Adrenal gland (tissue), 5 donors: ENCODE data around the gene PLCH2.

Source experiments
- CTCF ChIP-seq, 6 experiments: fragments of 450-650 bp in 4 of 6; fragments of 200-600 bp in 2 of 6; sonication (generic) in 1 of 6; IDR thresholded peaks; 1 replicate in 5 of 6; 2 replicates in 1 of 6; pipeline versions ENCODE4 v1.5.1 to v1.8.0; 2016 to 2021; ENCODE audit warnings: antibody characterized with exemption in 6 of 6, mild to moderate bottlenecking in 2 of 6, moderate library complexity in 1 of 6
- POLR2A ChIP-seq, 2 donors: fragments of 450-650 bp; IDR thresholded peaks; one replicate each; pipeline ENCODE4 v1.6.1; 2017; ENCODE audit warnings: antibody characterized with exemption in 2 of 2, mild to moderate bottlenecking in 2 of 2, moderate library complexity in 1 of 2
- donor health status: DM: no; HTN: no; CAD: no.

GRCh38 chr1:2542246-2542915, 66.3 kb downstream of the PLCH2 start:
- TF ChIP-seq CTCF (IDR thresholded peaks at IDR 0.05) (no peak), POLR2A (IDR thresholded peaks at IDR 0.05) (no peak)
